Activated CD4-positive, alpha-beta T cell treated with anti-CD3 and anti-CD28 coated beads for 48 hours (primary cell): Measurements from ENCODE around the gene NEIL3.
"Not testable (repeated sequence)": the region's sequence is repeated elsewhere in the genome, so short reads cannot be mapped to it uniquely, and the experiment has no call there.

ENCODE experiments used
- DNase-seq: peaks from one replicate; pipeline ENCODE4 v3.0.0-alpha.2; 2020

Gene NEIL3

GRCh38 chr4:177302371-177303100, 7.1 kb upstream of the NEIL3 start:
- no peak for DNase-seq

DNA sequence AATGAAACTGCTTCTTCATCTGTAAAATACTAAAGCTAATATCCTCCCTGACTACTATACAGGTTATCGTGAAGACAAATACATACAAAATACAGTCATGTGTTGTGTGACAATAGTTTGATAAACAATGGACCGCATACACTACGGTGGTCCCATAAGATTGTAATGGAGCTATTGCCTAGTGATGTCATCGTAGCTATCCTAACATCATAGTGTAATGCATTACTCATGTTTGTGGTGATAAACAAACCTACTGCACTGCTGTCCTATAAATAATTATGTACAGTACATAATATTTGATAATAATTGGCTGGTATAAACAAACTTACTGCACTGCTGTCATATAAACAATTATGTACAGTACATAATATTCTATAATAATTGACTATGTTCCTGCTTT, 5.6 kb upstream of the NEIL3 start:
- no peak for DNase-seq

GRCh38 chr4:177304864-177305263, 4.8 kb upstream of the NEIL3 start:
- DNase-seq = not testable (repeated sequence)

DNA sequence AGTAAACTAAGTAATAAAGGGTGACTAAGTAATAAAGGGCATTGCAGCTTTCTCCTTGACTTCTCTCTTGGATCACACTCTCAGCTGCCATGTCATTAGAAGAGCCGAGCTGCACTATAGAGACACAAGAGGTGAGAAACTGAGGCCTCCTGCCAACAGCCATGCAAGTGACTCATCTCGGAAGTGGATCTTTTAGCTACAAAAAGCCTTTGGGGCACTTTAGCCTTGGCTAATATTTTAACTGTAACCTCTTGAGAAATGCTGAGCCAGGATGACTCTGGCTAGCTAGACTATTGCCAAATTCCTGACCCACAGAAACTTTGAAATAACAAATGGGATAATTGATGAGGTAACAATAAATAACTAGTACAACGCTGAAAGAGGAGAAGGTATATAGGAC, 1.5 kb upstream of the NEIL3 start:
- no peak for DNase-seq

- peak; percentile 26 for DNase-seq
Measured at GRCh38 chr4:177308847-177309521, 690 bp upstream of the NEIL3 start.

DNA sequence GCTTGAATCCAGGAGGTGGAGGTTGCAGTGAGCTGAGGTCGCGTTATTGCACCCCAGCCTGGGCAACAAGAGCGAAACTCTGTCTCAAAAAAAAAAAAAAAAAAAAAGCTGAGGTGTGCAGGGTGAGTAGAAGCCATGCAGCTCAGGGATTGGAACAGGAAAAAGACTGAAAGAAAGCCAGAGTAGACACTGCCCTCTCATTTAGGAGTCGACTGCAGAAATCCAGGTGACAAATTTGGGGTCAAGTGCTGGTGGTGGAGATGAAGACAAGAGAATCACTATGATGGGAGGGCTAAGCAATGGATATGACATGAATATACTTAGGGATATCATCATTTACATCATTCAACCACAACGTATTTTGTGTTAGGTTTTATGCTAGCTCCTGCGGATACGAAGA, 1.9 kb downstream of the NEIL3 start:
- DNase-seq = no peak

DNA sequence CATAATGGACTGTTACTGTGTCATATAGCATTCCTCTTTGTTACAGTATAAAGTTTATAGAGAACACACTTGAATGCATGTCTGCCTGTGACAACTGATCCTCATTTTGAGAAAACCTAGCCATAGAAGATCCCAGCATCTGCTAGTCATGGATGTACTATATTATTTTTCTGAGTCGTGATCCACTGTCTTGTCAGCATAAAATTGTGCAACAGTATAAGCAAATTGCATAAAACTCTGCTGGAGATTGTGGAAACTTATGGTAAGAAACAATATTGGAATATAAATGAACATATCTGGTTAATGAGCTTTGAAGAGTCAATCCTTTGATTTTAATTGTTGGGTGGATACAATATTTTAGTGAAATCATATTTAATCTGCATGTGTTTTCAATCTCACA, 3.6 kb downstream of the NEIL3 start:
- DNase-seq = no peak

- DNase-seq = no peak
Measured at GRCh38 chr4:177315767-177316464, 6.2 kb downstream of the NEIL3 start.

DNA sequence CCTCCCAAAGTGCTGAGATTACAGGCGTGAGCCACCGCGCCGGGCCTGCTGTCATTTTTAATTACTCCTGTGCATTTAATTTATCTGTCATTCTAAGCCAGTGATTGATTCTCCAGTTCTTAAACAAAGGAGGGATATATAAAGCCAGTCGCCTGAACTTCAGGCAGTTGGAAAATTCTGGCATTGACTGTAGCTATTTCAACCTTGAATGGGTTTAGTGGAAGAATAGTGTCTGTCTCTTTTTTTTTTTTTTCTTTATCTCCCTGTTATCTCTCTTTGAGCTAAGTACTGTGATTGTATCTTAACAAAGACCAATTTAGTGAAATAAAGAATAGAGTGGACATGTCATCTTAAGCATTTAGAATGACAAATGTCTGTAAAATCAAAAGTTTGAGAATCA, 11.0 kb downstream of the NEIL3 start:
- DNase-seq = no peak

GRCh38 chr4:177321647-177322046, 12.0 kb downstream of the NEIL3 start:
- DNase-seq = no peak

DNA sequence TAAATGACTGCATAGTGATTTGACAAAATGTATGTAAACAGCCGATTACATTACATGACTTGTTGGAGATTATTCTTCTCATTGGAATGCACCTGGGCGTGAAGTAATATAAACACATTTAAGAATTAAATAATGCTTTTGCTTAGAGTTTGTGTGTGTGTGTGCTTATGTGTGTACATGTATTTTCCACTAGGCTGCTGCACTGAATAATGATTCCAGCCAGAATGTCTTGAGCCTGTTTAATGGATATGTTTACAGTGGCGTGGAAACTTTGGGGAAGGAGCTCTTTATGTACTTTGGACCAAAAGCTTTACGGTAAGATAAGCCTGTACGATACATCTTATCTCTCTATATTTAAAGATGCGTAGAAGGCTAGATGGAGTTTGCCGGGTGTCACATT, 12.6 kb downstream of the NEIL3 start:
- DNase-seq = no peak

GRCh38 chr4:177322881-177323280, 13.2 kb downstream of the NEIL3 start:
- no peak for DNase-seq

DNA sequence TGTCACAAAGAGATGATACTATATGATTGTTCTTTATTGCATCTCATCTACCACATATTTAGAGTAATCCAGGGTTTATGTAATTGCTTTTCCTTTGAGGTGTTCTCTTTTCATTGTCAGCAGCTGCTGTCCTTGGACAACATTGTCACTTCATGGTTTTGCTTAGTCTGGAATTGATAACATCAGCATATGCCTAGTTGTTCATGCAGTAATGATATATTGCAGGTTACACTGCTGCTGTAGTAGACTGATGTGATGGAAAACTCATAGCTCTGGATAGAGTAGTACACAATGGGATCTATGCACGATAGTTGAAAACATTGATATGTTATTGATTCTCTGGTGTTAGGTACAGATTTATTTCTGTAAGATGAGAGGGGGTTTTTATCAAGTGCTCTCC, 13.7 kb downstream of the NEIL3 start:
- no peak for DNase-seq

- DNase-seq = no peak
Measured at GRCh38 chr4:177332119-177332518, 22.4 kb downstream of the NEIL3 start.

DNA sequence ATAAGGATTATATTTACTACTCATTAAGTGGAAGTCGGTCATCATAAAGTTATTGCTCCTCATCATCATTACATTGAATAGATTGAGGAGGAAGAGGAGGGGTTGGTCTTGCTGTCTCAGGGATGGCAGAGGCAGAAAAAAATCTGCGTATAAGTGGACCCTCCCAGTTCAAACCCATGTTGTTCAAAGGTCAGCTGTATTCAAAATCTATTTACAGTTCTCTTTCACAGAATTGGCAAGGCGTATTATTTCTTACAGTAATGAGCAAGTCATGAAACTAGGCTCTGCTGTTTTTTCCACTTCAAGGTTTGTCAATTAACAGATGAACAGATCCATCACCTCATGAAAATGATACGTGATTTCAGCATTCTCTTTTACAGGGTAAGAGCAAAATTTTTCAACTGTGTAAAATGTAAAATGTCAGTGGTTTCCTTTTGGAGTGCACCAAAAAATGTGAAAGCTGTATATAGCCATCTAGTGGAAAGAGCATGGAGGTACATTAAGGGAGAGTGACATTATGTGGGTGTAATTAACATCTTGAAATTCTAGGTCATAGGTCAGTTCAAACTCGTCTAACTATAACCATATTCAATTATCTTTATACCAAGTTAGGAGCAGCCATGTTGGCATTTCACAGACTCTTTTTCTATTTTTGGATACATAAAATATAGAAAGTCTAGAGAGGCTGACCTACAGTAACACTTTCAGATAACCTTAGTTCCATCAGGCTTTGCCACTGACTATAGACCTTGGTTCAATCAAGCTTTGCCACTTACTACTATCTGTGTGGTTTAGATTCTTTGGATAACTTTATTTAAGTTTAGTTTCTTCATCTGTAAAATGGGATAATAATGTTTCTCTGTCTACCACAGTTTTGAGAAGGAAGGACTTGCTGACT, 30.1 kb downstream of the NEIL3 start:
- DNase-seq = no peak

DNA sequence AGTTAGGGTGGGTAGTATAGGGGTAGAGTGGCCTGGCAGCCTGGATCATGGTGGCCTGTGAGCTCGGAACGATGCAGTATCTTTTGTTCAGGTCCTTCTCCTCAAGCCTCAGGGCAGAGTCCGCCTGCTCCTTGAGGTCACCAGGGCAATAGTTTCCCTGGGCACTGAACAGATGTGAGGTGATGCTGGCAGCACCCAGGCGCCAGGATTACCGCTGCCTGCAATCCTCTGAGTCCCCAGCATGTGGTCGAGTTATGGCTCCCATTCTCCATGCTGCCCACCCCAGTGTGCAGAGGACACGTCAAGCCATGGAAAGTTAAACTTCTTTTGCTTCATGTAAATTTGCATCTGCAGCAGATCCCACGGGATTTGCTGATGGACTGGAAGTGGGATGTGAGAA, 38.7 kb downstream of the NEIL3 start:
- DNase-seq = no peak

GRCh38 chr4:177349191-177349590, 39.5 kb downstream of the NEIL3 start:
- no peak for DNase-seq

DNA sequence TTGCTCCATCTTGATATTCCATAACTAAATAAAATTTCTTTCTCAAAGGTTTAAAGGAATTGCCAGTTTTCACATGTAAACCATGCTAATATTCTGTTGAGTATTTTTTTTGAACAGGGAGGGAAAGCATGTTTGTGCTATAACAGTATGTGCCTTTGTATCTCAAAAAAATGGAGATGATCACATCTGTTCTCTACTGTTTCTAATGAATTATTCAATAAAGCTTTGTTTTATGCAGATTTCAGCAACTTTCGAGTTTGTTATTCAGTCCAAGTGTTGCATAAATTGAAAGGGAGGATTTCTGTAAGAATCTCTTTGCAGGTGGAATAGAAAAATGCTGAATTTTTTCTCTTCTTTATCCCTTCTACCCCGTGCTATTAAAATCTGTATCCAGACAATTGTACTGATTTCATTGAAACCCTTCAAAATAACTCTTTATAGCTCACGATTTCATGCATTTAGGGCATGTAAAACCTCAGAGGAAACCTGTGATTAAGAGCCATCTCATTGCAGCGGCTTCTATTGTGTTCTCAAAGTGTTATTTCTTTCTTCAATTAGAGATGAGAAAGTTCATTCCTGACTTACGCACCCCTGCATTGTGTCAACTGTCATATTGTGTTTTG, 42.1 kb downstream of the NEIL3 start:
- no peak for DNase-seq

DNA sequence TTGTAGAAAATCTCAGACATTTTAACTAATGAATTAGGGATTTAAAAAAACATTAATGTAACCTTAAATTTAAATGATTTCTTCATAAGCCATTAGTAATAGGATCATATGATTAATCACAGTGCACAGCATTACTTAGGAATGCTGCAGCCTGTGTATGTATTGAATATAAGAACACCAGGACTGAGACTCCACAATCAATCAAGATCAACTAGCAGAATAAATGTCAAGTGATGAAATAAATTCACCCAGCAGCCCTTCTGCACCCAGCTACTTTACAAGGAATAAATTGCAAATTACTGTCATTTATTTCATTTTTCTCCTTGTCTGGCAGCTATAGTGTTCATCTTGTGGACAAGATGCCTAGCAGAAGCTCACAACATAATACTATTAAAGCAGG, 46.5 kb downstream of the NEIL3 start:
- no peak for DNase-seq

DNA sequence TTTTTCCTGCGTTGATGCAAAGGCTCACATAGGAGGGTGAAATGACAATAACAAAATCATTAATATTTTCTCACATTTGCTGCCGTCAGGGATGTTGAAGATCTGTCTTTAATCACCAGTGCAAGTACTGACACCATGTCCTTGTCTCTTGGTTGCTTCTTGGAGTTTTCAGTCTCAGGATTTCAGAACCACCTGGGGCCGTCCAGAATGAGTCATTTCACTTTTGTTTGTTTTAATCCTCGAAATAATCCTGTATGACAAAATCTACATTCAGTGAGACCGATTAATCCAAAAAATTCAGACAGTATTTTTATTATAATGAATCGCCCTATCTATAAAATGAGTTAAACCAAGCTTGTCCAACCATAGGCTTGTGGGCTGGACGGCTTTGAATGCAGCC, 47.2 kb downstream of the NEIL3 start:
- DNase-seq = no peak

DNA sequence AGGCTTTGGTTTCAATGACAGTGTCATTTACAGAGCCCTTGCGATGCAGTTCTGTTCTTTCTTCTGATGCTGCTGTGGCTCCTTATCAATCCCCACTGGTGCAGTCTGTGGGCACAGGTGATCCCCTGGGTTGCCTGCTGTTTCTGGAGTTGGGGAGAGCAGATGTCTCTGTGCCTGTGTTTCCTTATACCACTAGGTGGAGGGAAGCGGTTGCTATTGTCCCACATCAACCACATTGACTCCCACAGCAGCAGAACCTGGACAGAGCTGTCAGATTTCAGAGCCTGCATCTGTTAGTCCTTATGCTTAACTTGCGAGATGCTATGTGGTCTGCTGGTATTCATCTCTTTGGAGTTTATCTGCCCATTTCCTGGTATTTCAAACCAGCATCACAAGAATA, 57.7 kb downstream of the NEIL3 start:
- DNase-seq = no peak

GRCh38 chr4:177369372-177369771, 59.7 kb downstream of the NEIL3 start:
- no peak for DNase-seq

DNA sequence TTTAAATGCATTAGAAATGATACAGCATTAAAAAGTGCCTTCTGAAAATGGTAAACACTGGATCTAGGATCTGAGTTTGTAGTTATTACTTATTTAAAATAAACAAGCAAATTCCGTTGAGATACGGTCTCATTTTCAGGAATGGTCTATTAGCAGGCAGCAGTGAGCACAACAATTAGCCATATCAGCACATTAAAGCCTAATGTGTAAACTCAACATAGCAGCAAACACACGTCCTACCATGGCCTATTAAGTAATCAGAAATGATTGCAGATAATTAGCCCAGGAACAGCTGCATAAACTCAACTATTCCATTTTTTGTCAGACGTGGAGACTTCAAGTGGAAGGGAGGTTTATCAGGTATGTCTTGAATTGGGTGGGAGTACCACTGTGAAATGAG, 61.8 kb downstream of the NEIL3 start:
- DNase-seq = no peak
